NB4 (cell line): ENCODE measurements around the gene RIMKLB.
"Not testable (repeated sequence)": the region's sequence is repeated elsewhere in the genome, so short reads cannot be mapped to it uniquely, and the experiment has no call there.

Source experiments
- CTCF ChIP-seq: IDR thresholded peaks from one replicate; pipeline ENCODE4 v1.5.1; 2012; ENCODE audit warnings: low read depth, low read length
- MYC ChIP-seq: IDR thresholded peaks from 2 replicates; pipeline ENCODE4 v1.6.1; 2011; ENCODE audit warnings: low read depth, low read length
- POLR2A ChIP-seq: IDR thresholded peaks from 2 replicates; pipeline ENCODE4 v1.6.1; 2011; ENCODE audit warnings: mild to moderate bottlenecking; ENCODE audit not compliant: insufficient read length; ENCODE audit errors: extremely low read depth
- TF ChIP-seq, protein P1 (sequence below): IDR thresholded peaks from 2 replicates; pipeline ENCODE4 v1.6.1; 2011; ENCODE audit warnings: low read depth, low read length

- TF ChIP-seq POLR2A, CTCF, MYC: not testable (repeated sequence)
- TF ChIP-seq, protein P1, sequence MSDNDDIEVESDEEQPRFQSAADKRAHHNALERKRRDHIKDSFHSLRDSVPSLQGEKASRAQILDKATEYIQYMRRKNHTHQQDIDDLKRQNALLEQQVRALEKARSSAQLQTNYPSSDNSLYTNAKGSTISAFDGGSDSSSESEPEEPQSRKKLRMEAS, result not testable (repeated sequence)
These were observed 107.0 kb downstream of the RIMKLB start for GRCh38 chr12:8804833-8805232.
